GM21515 (cell line): ENCODE data around the gene CAST.
"Not testable (repeated sequence)": the region's sequence is repeated elsewhere in the genome, so short reads cannot be mapped to it uniquely, and the experiment has no call there.

Source experiments
- ATAC-seq: cut with Tn5 transposase; IDR thresholded peaks from one replicate; pipeline ENCODE4 v1.9.1; 2021; ENCODE audit not compliant: unreplicated experiment

The CAST gene

GRCh38 chr5:96743805-96744204 is 81.6 kb downstream of the CAST start:
- no peak for ATAC-seq

- not testable (repeated sequence) for ATAC-seq
Observed at GRCh38 chr5:96744218-96744617, 82.0 kb downstream of the CAST start.

- ATAC-seq, result no peak
Observed at GRCh38 chr5:96745025-96745424, 82.8 kb downstream of the CAST start.

GRCh38 chr5:96745844-96746531 is 83.8 kb downstream of the CAST start:
- no peak for ATAC-seq

- no peak for ATAC-seq
Observed at GRCh38 chr5:96747720-96748119, 85.5 kb downstream of the CAST start.

- no peak for ATAC-seq
Observed at GRCh38 chr5:96750110-96750822, 88.1 kb downstream of the CAST start.

GRCh38 chr5:96751203-96752169 is 89.3 kb downstream of the CAST start:
- no peak for ATAC-seq

- ATAC-seq, result no peak
Observed at GRCh38 chr5:96752341-96753016, 90.3 kb downstream of the CAST start.

- ATAC-seq, result no peak
Observed at GRCh38 chr5:96753017-96753397, 90.8 kb downstream of the CAST start.

- no peak for ATAC-seq
Observed at GRCh38 chr5:96753848-96754247, 91.7 kb downstream of the CAST start.

- ATAC-seq, result no peak
Observed at GRCh38 chr5:96755851-96756250, 93.7 kb downstream of the CAST start.

- ATAC-seq, result no peak
Observed at GRCh38 chr5:96756985-96757384, 94.8 kb downstream of the CAST start.

- ATAC-seq, result no peak
Observed at GRCh38 chr5:96758621-96759020, 96.4 kb downstream of the CAST start.

- no peak for ATAC-seq
Observed at GRCh38 chr5:96761618-96762017, 99.4 kb downstream of the CAST start.

- ATAC-seq, result no peak
Observed at GRCh38 chr5:96763026-96763425, 100.8 kb downstream of the CAST start.

- ATAC-seq, result no peak
Observed at GRCh38 chr5:96765043-96765442, 102.9 kb downstream of the CAST start.

GRCh38 chr5:96768708-96769251 is 106.6 kb downstream of the CAST start:
- no peak for ATAC-seq

- no peak for ATAC-seq
Observed at GRCh38 chr5:96771395-96771794, 109.2 kb downstream of the CAST start.

- no peak for ATAC-seq
Observed at GRCh38 chr5:96772111-96772510, 109.9 kb downstream of the CAST start.

GRCh38 chr5:96772542-96772941 is 110.4 kb downstream of the CAST start:
- ATAC-seq, result no peak

- ATAC-seq, result no peak
Observed at GRCh38 chr5:96775050-96775449, 112.9 kb downstream of the CAST start.
